HG03571 (cell line): ENCODE data around the gene SMIM36.
"Not testable (repeated sequence)": the region's sequence is repeated elsewhere in the genome, so short reads cannot be mapped to it uniquely, and the experiment has no call there.

ENCODE experiments used
- ATAC-seq: cut with Tn5 transposase; IDR thresholded peaks from one replicate; pipeline ENCODE4 v1.9.1; 2021; ENCODE audit not compliant: unreplicated experiment

Gene SMIM36

DNA sequence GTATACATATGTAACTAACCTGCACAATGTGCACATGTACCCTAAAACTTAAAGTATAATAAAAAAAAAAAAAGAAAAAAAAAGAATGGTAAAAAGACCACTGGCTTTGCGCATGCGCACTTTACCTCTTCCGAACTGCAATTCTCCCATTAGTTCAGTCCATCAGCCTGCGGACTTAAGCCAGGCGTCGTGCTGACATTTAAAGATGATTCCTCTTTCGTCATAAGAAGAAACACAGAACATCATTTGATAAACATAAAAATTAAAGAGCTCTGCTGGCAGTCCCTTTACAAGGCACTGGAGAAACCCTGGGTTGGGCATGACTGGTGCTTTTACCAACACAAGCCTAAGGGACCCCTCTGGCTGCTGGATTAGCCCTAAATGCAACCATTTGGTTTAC is 3.6 kb downstream of the SMIM36 start:
- not testable (repeated sequence) for ATAC-seq

DNA sequence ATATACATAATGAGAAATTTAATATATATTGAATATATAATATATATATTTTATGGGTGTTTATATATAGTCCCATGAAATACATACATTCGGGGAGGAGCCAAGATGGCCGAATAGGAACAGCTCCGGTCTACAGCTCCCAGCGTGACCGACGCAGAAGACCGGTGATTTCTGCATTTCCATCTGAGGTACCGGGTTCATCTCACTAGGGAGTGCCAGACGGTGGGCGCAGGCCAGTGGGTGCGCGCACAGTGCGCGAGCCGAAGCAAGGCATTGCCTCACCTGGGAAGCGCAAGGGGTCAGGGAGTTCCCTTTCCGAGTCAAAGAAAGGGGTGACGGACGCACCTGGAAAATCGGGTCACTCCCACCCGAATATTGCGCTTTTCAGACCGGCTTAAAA is 9.6 kb downstream of the SMIM36 start:
- ATAC-seq = not testable (repeated sequence)

DNA sequence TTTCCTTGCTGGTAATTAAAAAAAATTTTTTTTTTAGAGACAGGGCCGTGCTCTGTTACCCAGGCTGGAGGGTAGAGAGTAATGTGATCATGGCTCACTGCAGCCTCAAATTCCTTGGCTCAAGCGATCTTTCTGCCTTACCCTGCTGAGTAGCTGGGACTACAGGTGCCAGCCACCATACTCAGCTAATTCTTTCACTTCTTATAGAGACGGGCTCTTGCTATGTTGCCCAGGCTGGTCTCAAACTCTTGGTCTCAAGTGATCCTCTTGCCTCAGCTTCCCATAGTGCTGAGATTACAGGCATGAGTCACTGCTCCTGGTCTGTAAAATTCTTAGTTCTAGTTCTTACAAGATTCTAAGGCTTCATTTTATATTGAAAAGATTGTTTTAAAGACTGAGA is 11.1 kb downstream of the SMIM36 start:
- no peak for ATAC-seq

DNA sequence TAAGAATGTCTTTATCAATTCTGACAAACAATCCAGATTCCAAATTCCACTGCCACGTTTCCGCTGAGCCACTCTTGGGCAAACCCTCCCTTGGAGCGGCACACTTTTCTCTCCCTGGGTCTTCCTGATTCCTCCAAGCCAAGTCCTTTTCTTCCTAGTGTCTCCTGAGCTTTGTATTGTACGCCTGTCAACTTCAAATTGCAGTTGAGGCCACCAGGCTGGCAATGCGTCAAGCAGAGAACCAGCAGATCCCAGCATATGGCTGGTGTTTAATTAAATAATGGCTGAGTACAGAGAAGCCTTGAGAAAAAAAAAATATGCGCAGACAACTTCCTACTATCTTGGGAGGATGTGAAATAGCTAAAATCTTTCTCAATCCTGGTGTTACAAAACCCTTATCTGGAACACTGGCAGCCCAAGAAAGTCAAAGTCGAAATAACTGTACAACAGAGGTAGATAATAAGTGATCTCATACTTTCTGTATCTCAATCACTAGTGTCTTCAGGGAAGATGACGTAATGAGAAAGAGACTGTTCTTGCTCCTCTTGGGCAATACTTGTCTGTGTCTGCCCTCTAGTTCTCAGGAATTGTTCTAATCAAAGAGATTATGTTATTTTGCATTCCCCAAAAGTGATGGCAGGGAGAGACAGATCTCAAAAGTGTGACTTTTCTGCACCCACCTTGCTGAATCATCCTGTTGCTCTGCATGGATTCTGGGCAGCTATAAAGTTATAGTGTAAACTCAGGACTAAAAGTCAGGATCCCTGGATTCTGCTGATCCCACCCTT is 15.0 kb downstream of the SMIM36 start:
- ATAC-seq = no peak

DNA sequence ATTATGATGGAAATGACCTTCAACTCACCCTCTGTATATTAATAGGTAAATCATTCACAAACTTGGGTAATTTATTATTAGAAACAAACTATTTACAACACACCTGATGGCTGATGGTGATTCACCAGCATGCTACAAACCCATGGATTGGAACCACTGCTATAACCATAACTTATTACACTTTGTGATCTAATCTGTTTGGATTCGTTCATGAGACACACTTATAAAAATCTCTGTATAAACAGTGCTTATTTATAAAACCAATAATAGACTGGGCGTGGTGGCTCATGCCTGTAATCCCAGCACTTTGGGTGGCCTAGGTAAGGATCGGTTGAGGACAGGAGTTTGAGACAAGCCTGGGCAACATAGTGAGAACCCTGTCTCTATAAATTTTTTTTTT is 16.0 kb downstream of the SMIM36 start:
- no peak for ATAC-seq

DNA sequence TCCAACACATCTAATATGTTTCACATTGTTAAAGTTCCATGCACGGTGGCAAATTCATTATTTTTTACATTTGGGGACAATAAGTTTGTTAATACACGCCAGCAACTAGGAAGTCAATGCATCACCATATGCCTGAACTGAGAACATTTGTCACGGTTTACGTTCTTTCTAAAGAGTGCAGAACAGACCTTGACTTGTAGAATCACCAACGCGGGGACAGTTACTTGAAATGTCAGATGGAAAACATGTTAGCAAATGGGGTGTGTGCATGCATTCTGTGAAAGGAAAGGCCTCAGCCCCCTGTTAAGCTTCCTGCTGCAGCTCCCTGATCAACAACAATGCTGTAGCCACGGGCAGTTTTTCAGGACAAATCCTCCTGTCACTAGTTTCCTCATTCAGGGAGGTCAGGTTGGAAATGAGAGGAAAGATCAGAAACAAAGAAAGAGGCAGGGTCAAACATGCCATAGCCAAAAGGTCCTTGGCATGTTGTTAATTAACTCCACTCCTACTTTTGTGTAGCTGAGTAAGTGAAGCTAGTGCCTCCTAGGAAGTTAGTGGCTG is 18.4 kb downstream of the SMIM36 start:
- ATAC-seq = no peak

DNA sequence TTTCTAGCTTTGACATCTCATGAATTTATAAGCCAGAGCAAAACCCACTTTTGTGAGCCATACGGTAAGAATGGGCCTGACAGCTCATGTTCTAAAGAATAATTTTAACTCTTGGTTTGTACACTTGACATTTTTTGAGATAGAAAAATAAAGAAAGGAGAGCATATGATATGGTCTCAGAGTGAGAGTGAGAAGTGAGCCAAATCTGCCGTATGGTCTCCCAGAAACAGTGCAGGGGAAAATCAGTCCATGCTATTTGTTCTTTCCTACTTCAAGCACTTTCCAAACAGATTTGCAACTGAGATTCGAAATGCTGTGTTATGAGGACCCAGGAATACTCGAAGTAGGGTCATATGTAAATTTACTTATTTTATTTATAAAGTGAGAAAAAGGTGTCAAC is 20.9 kb downstream of the SMIM36 start:
- no peak for ATAC-seq

DNA sequence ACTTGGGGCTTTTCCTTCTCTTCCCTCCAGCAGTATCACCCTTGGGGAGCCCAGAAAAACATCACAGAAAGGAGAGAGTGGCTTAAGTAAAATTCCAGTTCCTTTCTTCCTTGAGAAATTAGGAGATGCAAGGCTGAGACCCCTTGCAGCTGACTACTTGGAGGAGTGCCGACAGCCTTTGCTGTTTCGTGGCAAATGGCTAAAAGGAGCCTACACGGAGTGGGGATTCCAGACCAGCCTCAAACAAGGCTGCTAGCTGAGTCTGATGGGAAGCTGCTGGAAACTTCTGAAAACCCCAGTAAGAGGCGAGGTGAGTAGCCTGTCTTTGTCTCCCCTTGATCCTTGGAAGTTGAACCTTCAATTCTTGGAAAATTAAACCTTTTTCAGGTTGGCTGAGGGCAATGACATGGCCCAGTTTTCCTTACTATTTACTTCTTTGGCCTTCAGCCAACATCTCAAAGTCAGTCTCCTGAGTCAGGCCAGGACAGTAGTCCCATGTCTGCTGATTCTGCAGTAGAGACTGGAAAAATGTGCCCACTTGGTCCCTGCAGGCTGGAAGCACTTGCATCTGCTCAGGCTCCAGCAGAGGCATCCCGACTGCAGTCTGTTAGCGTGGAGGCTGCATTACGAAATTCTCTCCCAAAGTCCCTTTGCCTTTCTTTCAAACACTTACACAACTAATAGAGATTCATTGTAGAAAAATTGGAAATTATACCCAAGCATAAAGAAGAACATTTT is 23.4 kb downstream of the SMIM36 start:
- ATAC-seq = no peak

DNA sequence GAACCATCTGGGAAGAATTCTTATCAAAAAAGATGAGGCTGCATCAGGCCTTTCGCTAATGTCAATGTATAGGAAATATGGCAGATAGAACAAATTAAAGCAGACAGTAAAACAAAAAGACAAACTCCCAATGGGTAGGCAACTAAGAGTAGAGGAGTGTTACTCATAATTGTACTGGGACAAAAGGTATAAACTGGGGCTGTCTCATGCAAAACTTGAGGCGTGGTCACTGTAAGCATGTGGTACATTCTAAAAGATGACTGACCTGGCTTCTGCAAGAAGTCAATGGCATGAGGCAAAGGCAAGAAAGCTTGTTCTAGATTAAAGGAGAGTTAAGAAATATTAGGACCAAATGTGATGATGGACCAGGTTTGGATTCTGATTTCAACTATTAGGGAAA is 26.7 kb downstream of the SMIM36 start:
- no peak for ATAC-seq

DNA sequence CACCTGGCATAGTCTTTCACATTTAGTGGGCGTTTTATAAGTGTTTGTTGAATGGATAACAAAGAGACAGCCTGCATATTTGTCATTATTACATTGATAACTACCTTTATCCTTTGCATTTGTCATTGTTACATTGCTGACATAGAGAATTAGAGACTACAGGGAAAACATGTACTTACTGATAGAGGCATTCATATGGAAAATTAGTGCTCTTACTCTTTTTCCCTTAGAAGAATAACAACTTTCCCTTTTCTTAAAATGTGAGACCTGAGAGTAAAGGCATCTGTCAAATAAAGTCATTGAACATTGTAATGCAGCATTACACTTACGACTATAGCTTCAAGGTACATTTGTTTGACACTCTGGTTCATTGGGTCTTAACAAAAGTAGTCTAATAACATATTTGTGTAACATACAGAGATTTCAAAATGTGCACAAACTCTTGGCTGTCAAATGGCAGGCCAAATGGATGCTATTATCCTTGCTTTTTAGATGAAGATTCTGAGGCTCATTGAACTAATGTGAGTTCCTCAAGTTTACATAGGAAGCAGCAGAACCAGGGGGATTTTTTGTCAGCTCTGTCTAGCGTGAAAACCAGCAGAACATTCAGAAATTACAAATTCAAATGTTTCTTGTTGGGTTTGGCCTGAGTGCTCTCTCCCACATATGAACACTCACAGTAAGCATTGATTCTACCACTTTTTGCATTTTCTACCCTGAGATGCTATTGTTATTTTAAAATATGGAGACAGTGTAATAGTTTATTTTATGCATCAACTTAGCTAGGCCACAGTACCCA is 28.5 kb downstream of the SMIM36 start:
- no peak for ATAC-seq

DNA sequence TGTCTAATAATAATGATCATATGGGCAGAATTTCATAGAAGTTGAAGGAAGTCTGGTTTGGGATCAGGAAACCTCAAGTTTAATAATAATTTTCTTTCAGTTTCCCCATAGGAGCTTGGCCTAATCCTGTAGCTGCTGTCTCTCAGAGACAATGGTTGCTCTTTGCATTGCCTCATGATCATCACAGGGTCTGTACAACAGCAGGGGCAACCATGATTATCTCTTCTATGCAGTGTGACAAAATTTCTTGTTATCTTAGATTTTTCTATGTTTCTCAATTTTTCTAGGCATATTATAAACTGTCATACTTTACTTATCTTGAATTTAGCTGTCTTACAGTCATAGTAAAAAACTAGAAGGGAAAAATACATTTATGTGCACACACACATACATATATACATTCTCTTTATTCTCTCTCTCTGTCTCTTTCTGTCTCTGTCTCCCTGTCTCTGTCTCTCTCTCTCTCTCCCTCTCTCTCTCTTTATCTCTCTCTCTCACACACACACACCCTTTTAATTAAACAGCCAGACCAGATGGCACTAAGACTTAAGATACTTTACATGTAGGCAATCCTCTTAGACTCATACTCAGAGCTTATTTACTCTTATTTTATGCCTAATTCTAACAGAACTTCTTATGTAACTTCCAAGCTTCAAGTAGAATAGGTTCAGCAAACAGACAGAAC is 30.5 kb downstream of the SMIM36 start:
- no peak for ATAC-seq

DNA sequence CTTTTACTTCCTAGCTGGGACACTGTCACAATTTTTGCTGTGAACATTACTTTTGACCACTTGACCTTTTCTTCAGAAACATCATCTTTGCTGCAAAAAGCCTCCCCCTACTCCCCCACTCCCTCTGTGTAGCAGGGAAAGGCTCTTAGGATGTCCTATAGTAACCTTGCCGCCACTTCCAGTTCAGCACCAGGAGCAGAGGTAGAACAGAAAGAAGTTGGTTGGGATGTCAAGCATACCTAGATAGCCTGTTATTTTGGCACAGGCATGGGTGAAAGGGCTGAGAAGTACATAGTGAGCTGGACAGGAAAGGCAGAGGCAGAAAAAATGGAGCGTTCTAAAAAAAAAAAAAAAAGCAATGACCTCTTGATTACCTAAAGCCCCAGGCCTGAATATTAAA is 31.3 kb downstream of the SMIM36 start:
- ATAC-seq = no peak

DNA sequence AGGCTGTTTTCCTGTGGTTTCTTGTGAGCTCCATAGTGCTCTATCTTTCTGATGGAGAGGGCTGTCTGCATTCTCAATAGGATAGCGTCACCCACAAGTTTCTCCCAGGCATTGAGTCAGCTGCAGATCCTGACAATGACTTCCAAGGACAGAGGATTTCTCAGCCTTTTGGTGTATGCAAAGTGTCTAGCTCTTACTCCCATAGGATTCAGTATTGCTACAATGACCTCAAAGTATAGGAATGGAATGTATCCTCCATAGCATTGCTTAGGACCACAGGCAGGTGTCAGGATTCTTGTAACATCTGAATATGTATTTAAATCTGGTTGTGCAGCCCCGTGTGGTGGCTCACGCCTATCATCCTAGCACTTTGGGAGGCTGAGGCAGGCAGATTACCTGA is 32.3 kb downstream of the SMIM36 start:
- no peak for ATAC-seq

DNA sequence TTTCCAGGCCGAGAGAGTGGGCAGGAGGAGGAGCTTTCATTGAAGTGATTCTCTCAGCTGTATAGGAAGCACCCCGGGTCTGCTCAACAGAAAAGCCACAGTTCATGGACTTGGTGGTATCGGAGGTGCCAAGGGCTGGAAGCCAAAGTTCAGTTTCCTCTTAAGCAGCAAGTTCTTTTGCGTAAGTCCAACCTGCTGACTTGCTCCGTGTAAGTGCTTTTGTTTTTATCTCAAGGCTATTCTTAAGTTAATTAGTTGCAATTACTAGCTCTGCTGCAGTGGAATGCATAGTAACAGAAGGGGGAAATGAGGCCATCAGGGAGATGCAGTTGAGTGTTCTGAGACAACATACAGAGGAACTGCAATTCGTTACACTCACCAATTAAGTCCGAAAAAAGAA is 44.6 kb downstream of the SMIM36 start:
- no peak for ATAC-seq

DNA sequence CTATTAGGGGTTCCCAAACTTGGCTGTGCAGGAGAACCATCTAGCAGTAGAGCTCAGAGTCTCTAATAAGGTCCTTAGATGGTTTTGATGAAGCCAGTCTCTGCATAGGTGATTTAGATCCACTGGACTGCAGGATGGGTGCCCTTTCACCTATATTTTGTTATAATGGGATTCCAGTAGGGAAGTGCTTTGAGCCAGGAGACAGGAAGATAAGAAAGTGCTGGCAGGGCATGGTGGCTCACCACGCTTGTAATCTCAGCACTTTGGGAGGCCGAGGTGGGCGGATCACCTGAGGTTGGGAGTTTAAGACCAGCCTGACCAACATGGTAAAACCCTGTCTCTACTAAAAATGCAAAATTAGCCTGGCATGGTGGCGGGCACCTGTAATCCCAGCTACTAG is 45.5 kb downstream of the SMIM36 start:
- not testable (repeated sequence) for ATAC-seq

DNA sequence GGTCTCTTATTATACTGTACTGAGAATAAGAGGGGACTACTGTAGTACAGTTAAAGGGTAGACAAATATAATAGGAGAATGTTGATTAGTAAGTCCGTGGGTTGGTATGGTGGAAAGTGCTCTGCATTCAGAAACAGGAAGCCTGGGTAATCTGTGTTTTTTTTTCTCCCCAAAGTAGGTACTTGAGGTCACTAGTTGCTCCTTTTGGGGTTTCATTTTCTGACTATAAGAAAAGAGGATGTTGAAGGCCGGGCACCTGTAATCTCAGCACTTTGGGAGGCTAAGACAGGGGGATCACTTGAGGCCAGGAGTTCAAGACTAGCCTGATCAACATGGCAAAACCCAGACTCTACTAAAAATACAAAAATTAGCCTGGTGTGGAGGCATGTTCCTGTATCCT is 47.7 kb downstream of the SMIM36 start:
- ATAC-seq = no peak

DNA sequence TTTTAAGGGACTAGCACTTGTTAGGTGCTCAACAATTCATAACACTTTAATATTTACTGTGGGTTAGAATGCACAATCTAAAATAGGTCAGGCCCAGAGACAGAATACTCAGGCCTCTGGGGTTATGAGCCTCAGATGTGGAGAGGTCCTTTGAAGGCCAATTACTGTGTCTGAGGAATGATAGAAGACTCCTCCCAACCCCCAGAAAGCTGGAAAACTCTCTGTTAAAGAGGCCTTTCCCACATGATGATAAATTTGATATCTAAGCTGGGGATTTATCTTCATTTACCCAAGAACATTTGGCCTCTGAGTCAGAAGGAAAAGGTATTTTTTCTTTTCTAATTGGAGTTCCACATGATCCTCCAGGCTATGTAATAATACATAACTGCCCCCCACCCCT is 48.5 kb downstream of the SMIM36 start:
- ATAC-seq = no peak

DNA sequence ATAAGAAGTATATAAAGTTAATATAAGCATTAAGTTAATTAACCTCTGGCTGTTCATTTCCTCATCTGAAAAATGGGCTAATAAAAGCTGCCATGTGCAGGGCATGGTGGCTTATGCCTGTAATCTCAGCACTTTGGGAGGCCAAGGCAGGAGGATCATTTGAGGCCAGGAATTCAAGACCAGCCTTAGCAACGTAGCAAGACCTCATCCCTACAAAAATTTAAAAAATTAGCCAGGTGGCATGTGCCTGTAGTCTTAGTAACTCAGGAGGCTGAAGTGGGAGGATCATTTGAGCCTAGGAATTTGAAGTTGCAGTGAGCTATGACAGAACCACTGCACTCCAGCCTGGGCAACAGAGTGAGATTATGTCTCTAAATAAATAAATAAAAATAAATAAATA is 49.0 kb downstream of the SMIM36 start:
- ATAC-seq = no peak

DNA sequence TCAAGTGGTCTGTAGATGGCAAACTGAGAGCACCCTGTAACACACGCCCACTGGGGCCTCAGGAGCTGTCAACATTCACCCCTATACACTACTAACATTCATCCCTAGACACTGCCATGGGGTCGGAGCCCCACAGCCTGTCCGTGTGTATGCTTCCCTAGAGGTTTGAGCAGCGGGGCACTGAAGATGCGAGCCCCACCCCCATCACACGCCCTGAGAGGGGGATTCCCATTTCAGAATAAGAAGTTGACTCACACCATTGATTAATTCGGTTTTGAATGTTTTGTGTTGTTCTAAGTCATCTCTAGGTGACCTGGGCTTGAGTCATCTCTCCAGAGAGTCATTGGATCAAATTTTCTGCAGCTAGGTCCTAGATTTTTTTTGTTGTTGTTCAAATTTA is 52.3 kb downstream of the SMIM36 start:
- ATAC-seq = peak; percentile 48

DNA sequence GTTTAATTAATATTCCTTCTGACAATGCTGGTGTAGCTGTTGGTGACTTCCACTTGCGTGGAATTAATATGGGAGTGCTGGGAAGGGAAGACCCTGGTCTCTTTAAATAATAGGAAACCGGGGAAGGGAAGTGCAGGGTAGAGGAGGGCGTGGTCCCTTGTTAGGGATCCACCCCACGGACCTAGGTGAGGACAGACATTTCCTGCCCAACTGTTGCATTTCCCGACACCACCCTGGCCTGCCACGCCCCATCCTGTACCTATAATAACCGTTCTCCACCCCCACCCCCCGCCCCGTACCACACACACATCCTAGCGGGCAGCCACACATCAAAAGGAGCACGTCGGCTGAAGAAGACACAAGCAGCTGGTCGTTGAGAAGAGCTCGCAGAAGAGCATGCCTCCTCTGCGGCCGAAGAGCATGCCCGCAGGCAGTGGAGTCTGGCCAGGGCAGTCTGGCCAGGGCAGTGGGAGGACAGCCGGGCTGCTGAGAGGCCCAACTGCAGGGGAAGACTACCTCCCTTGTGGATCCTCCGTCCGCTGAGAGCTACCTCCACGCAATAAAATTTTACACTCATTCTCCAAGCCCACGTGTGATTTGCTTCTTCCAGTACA is 52.9 kb downstream of the SMIM36 start:
- ATAC-seq = no peak
